K562 (cell line): ENCODE data around the gene ZBTB16. TPM values are rescaled to one million over a fixed set of nuclear protein-coding genes. Genes with fewer than 3 reads are reported as not detected.

Experiments
- ATAC-seq: fragments of 200-7000 bp; cut with Tn5 transposase; 3 replicates; pipeline ENCODE4 v1.9.1; 2020; ENCODE audit warnings: moderate library complexity
- BruUV-seq: library from RNA; stranded (reverse); fragments of 400-500 nt; replicated peaks from 2 replicates; lab custom pipeline; 2021; lab: Mats Ljungman, UMichigan
- CTCF ChIA-PET: fragments of 300-600 bp; formaldehyde crosslinking; extraction: SDS; loops from one replicate; lab custom pipeline; 2021; ENCODE audit warnings: low intra/inter-chr PET ratio; lab: Yijun Ruan, JAX
- POLR2A ChIA-PET: fragments of 300-600, 350-650 bp; sonication (Branson Sonifier 250); formaldehyde crosslinking; extraction: SDS; loops from one replicate; lab custom pipeline; 2021; ENCODE audit warnings: antibody characterized with exemption, inconsistent platforms; lab: Yijun Ruan, JAX
- DNase-seq, 4 experiments: peaks; one replicate each; pipeline versions ENCODE4 v3.0.0 to v3.0.0-alpha.2; 2011 to 2018; ENCODE audit warnings: low spot score in 3 of 4, mixed read lengths in 3 of 4; ENCODE audit errors: extremely low read depth in 1 of 4
- FAIRE-seq: peaks from 2 replicates; lab custom pipeline; 2011; peaks lifted over from hg19 to GRCh38; lab: Jason Lieb, UNC
- H2AFZ ChIP-seq: 2 replicates; pipeline ENCODE4 v1.6.0; 2011; ENCODE audit warnings: low read depth, low read length, control low read depth, inconsistent platforms
- H3K27ac ChIP-seq: fragments of 200-600 bp; 3 replicates; pipeline ENCODE4 v1.8.0; 2011; ENCODE audit warnings: low read depth, mild to moderate bottlenecking, control low read depth, inconsistent platforms, low read length, moderate library complexity, mixed read lengths; ENCODE audit errors: extremely low read depth
- H3K27me3 ChIP-seq, 2 experiments: fragments of 300-600 bp in 1 of 2; 2 replicates in 1 of 2; 3 replicates in 1 of 2; pipeline versions ENCODE4 v1.6.0 to v1.8.0; 2011; ENCODE audit warnings: inconsistent platforms in 2 of 2, low read length in 2 of 2, mild to moderate bottlenecking in 1 of 2, mixed read lengths in 1 of 2, moderate library complexity in 1 of 2; ENCODE audit not compliant: control insufficient read depth in 2 of 2, insufficient read depth in 2 of 2
- H3K36me3 ChIP-seq: fragments of 300-600 bp; 3 replicates; pipeline ENCODE4 v1.8.0; 2011; ENCODE audit warnings: mild to moderate bottlenecking, low read length, inconsistent platforms; ENCODE audit not compliant: control insufficient read depth, insufficient read depth
- H3K4me1 ChIP-seq, 2 experiments: fragments of 200-600 bp in 1 of 2; replicated peaks in 1 of 2; 2 replicates in 1 of 2; 3 replicates in 1 of 2; pipeline versions ENCODE4 v1.5.1 to v1.8.0; 2011; ENCODE audit warnings: inconsistent platforms in 2 of 2, low read length in 2 of 2, mild to moderate bottlenecking in 1 of 2, mixed read lengths in 1 of 2, moderate library complexity in 1 of 2; ENCODE audit not compliant: control insufficient read depth in 2 of 2, insufficient read depth in 2 of 2
- H3K4me2 ChIP-seq: 2 replicates; pipeline ENCODE4 v1.6.1; 2011; ENCODE audit warnings: low read length, control low read depth, inconsistent platforms, mixed read lengths; ENCODE audit not compliant: insufficient read depth
- H3K4me3 ChIP-seq: fragments of 200-600 bp; sonication (generic), shearing (Covaris generic); 2 replicates; pipeline ENCODE4 v1.5.1; 2016; ENCODE audit warnings: control low read depth, inconsistent platforms
- H3K79me2 ChIP-seq: fragments of 200-600 bp; 3 replicates; pipeline ENCODE4 v1.8.0; 2011; ENCODE audit warnings: low read length, inconsistent platforms; ENCODE audit not compliant: control insufficient read depth, insufficient read depth
- H3K9ac ChIP-seq, 2 experiments: 2 replicates each; pipeline versions ENCODE4 v1.6.0 to v1.6.1; 2011; ENCODE audit warnings: low read depth in 2 of 2, low read length in 2 of 2, control low read depth in 1 of 2, inconsistent platforms in 1 of 2, mild to moderate bottlenecking in 1 of 2, mixed read lengths in 1 of 2; ENCODE audit not compliant: insufficient read depth in 1 of 2
- H3K9me1 ChIP-seq: one replicate; pipeline ENCODE4 v1.6.0; 2011; ENCODE audit warnings: inconsistent platforms, mild to moderate bottlenecking, low read length, moderate library complexity; ENCODE audit not compliant: control insufficient read depth, insufficient read depth
- H3K9me3 ChIP-seq: replicated peaks from 2 replicates; pipeline ENCODE4 v1.5.1; 2011; ENCODE audit warnings: low read depth, low read length, inconsistent platforms; ENCODE audit not compliant: control insufficient read depth, insufficient read depth
- H4K20me1 ChIP-seq: replicated peaks from 2 replicates; pipeline ENCODE4 v1.6.1; 2011; ENCODE audit warnings: low read length, inconsistent platforms, mixed read lengths; ENCODE audit not compliant: control insufficient read depth, insufficient read depth
- CBX5 ChIP-seq: IDR thresholded peaks from 2 replicates; pipeline ENCODE4 v1.6.1; 2014; ENCODE audit warnings: low read depth, borderline replicate concordance
- CXXC5 ChIP-seq: fragments of 250-450 bp; sonication (Bioruptor Pico); IDR thresholded peaks from 2 replicates; pipeline ENCODE4 v1.8.0; 2022; ENCODE audit warnings: inconsistent platforms, mild to moderate bottlenecking, moderate library complexity
- ESRRA ChIP-seq: fragments of 450-650 bp; IDR thresholded peaks from 2 replicates; pipeline ENCODE4 v1.6.1; 2014; ENCODE audit warnings: low read depth, mild to moderate bottlenecking, moderate library complexity, borderline replicate concordance
- FOXK1 ChIP-seq: sonication (generic); formaldehyde crosslinking; IDR thresholded peaks from 2 replicates; pipeline ENCODE4 v1.8.0; 2022; ENCODE audit warnings: missing genetic modification reagents, mild to moderate bottlenecking, borderline replicate concordance
- KLF6 ChIP-seq: fragments of 250-450 bp; sonication (Bioruptor Pico); IDR thresholded peaks from 2 replicates; pipeline ENCODE4 v1.4.0; 2020; ENCODE audit warnings: mild to moderate bottlenecking, moderate library complexity, borderline replicate concordance
- NCOA4 ChIP-seq: fragments of 450-650 bp; IDR thresholded peaks from 2 replicates; pipeline ENCODE4 v1.6.1; 2018; ENCODE audit warnings: mild to moderate bottlenecking; ENCODE audit not compliant: partially characterized antibody
- NFXL1 ChIP-seq: fragments of 450-650 bp; formaldehyde crosslinking; IDR thresholded peaks from 2 replicates; pipeline ENCODE4 v1.4.0; 2021; ENCODE audit warnings: mild to moderate bottlenecking
- ZEB2 ChIP-seq: fragments of 450-650 bp; IDR thresholded peaks from 2 replicates; pipeline ENCODE4 v1.6.1; 2016
- ZNF280A ChIP-seq: fragments of 450-650 bp; IDR thresholded peaks from 2 replicates; pipeline ENCODE4 v1.6.1; 2018; ENCODE audit warnings: mild to moderate bottlenecking, low read depth; ENCODE audit not compliant: partially characterized antibody
- ZNF445 ChIP-seq: fragments of 250-450 bp; sonication (Bioruptor Pico); IDR thresholded peaks from 2 replicates; pipeline ENCODE4 v1.4.0; 2020; ENCODE audit warnings: low read depth, mild to moderate bottlenecking, moderate library complexity
- ZNF764 ChIP-seq: fragments of 250-450 bp; sonication (Bioruptor Pico); IDR thresholded peaks from 2 replicates; pipeline ENCODE4 v1.4.0; 2020; ENCODE audit warnings: low read depth, mild to moderate bottlenecking, moderate library complexity
- WGBS: fragments of 100-300 bp; shearing (Covaris generic); methylation state at CpG from one replicate; pipeline ENCODE4 v1.1.6; 2016; ENCODE audit warnings: low coverage, mixed read lengths; ENCODE audit not compliant: insufficient coverage; ENCODE audit errors: missing lambda C conversion rate; 5-methylcytosine and 5-hydroxymethylcytosine counted together
- in situ Hi-C: fragments of 300-500 bp; cut with MboI; formaldehyde crosslinking; loops from 4 replicates; pipeline ENCODE4 v1.15.0; 2018; ENCODE audit warnings: inconsistent platforms, mixed read lengths
- intact Hi-C: fragments of 100-400 bp; cut with micrococcal nuclease; formaldehyde crosslinking; loops from 2 replicates; pipeline ENCODE4 v1.14.2; 2022
- polyA plus RNA-seq, 8 experiments: library from polyadenylated mRNA; depleted of rRNA in 4 of 8; stranded (reverse) in 5 of 8; unstranded in 3 of 8; fragments of >200 nt; fragmentation: Nextera tagmentation in 2 of 8; fragmentation: Illumina TruSeq in 1 of 8; extraction: Ambion mirVana in 2 of 8; extraction: Trizol in 1 of 8; gene quantifications; 2 replicates each; pipeline versions ENCODE4 v1.2.1 to v1.2.3, GENCODE V29; 2011 to 2014; ENCODE audit warnings: inconsistent platforms in 1 of 8, missing spikeins in 1 of 8
- total RNA-seq, 7 experiments: library from RNA; depleted of rRNA in 6 of 7; stranded (reverse); fragments of >200 nt in 6 of 7; fragmentation: Illumina TruSeq in 2 of 7; extraction: Trizol in 2 of 7; gene quantifications; 2 replicates each; pipeline versions ENCODE4 v1.2.1 to v1.2.3, GENCODE V29; 2011 to 2021; ENCODE audit warnings: low replicate concordance in 1 of 7

ZBTB16 gene
- total and polyA plus RNA-seq, 9 of the 15 experiments (the other 6 are each of a cell fraction or from before 2014, with no cell fraction given), result 0.06 to 0.40 (median 0.24) TPM; not detected in 4

GRCh38 chr11:114168691-114169090, 109.2 kb downstream of the ZBTB16 start:
- FAIRE-seq (no peak), DNase-seq (no peak), ATAC-seq (no peak)
- H3K9me1 ChIP-seq, result no peaks in the 10 kb centered on the region
- H3K4me3 ChIP-seq, result no peak overlapping the region
- H3K4me1 ChIP-seq, result no peaks in the 10 kb centered on the region; a peak in 2 of 5 replicates
- no peak overlapping the region for H3K9ac ChIP-seq
- no peaks in the 10 kb centered on the region for H3K79me2 ChIP-seq
- no peak overlapping the region for H2AFZ ChIP-seq
- ChIA-PET CTCF (no interaction called here), POLR2A (no interaction called here)
- intact Hi-C loops, result loop anchor here (5.0 kb wide), 1 partner anchor 86 kb away; no protein-coding TSS in a partner anchor
- 9% methylated on average over 1 of the region's 1 CpG for WGBS
- in situ Hi-C loops, result no loop called here
- TF ChIP-seq KLF6 (CRISPR knock-in tag), result no peak
- no peak for TF ChIP-seq ESRRA
- no peak for TF ChIP-seq CBX5
- TF ChIP-seq ZEB2, result no peak
- no peak for TF ChIP-seq NFXL1 (CRISPR knock-in tag)
- no peak for TF ChIP-seq NCOA4
- TF ChIP-seq ZNF280A, result no peak
- TF ChIP-seq ZNF764, result no peak
- TF ChIP-seq ZNF445 (CRISPR knock-in tag), result no peak
- no peak for TF ChIP-seq FOXK1 (CRISPR knock-in tag)
- no peak for TF ChIP-seq CXXC5 (CRISPR knock-in tag)
- no peak overlapping the region for H3K4me2 ChIP-seq
- H3K9me3 ChIP-seq, result no peaks in the 10 kb centered on the region
- no peak overlapping the region for H3K27ac ChIP-seq
- H3K36me3 ChIP-seq, result no peaks in the 10 kb centered on the region
- no peaks in the 10 kb centered on the region for H4K20me1 ChIP-seq
- BruUV-seq, result no TSS peak
- H3K27me3 ChIP-seq, result peaks cover 4 to 40% of the 10 kb centered on the region in 2 experiments; a peak in 4 of 5 replicates
